8988T (cell line): ENCODE results near the gene TSPAN14.

Source experiments
- DNase-seq: peaks from one replicate; pipeline ENCODE4 v3.0.0; 2011

The TSPAN14 gene

DNA sequence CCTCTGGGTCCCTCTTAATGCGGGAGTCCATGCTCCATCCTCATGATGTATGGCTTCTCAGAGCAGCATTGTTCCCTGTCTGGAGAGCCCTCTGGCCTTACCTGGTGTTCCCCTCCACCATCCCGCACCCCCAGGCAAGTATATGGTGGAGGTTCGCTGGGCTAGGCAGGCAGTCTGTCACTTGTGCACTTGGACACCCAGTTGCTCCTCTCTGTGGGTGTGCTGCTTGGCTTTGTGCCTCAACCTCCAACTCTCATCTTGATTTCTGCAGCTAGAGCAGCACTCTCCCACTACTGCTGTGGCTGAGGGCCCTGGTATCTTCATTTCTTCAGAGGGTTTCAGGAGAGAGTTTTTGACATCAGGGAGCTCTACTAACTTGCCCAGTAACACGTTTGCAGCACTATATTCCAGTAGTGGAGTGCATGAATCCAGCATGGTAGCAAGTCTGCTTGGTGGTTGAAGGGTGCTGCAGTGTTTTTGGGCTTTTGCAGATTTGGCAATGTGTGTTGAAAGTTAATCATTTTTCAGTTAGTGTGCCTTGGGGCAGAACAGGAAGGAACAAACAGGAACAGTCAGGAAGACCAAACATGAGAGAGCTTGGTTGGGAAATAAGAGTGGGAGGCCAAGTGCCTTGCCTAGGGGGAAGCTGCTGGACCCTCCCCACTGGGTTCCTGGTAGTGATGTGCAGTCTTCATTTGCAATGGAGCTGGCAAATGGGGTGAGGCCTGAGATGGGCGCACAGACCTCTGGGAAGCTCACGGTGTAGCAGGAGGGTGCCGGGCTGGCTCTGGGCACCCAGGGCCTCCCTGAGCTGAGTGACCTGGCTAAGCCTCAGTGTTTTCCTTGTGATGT is 37.4 kb downstream of the TSPAN14 start:
- DNase-seq = no peak

DNA sequence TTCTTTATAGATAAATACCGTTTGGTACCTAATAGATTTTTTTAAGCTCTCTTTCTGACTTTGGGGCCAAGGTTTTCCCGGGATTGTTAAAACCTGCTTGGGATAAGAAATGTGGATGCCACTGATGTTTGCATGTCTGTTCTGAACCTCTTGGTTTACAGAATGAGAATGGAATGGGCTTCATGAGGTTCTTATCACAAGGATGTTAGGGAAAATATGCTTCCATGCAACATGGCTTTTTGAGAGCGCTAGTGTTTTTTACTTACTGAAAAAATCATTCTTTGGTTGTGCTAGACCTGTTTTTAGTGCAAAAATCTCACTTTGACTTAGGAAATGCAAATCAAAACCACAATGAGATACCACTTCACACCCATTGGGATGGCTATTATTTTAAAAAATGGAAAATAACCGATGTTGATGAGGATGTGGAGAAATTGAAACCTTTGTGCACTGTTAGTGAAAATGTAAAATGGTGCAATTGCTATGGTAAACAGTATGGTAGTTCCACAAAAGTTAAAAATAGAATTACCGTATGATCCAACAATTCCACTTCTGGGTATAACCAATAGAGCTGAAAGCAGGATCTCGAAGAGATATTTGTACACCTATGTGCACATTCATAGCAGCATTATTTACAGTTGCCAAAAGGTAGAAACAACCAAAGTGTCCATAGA is 38.9 kb downstream of the TSPAN14 start:
- DNase-seq = no peak

DNA sequence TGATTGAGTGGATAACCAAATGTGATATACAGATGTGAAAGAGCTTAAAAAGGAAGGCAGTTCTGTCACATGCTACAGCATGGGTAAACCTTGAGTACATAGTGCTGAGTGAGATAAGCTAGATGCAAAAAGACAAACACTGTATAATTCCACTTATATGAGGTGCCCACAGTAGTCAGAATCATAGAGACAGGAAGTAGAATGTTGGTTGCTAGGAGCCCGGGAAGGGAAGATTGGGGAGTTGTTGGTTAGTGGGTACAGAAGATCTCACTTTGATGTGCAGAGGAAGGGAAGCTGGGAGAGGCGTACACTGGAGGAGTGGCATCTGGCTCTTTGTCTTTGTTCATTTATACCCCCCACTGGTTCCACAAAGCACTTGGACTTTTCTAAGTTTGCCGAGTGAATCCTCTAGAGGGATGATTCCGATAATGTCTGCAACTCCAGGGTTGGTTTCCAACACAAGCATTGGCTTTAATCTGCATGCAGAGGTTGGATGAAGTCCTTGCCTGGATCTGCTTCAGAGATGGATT is 39.5 kb downstream of the TSPAN14 start:
- no peak for DNase-seq

DNA sequence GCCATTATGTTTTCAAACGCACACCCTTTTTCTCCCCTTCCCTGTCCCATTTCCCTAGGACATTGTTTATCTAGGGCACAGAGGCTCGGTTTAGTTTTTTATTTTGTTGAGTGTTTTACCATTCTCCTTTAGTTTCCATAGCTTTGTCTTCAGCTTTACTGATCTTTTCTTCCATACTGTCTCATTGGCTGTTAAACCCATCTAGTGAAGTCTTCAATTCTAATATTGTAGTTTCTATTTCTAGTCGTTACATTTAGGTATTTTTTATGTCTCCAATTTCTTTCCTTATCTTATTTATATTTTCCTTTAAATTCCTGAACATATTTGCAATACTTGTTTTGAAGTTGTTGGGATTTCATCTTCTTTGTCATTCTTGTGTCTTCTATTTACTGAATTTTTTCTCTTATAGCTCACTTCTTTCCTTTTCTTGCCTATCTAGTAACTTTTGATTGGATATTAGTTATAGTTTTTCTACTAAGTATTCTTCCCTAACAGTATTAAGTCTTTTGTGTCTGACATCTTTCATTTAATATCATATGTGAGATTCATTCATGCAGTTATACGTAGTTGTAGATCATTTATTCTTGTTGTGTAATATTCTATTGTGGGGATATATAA is 42.6 kb downstream of the TSPAN14 start:
- no peak for DNase-seq

DNA sequence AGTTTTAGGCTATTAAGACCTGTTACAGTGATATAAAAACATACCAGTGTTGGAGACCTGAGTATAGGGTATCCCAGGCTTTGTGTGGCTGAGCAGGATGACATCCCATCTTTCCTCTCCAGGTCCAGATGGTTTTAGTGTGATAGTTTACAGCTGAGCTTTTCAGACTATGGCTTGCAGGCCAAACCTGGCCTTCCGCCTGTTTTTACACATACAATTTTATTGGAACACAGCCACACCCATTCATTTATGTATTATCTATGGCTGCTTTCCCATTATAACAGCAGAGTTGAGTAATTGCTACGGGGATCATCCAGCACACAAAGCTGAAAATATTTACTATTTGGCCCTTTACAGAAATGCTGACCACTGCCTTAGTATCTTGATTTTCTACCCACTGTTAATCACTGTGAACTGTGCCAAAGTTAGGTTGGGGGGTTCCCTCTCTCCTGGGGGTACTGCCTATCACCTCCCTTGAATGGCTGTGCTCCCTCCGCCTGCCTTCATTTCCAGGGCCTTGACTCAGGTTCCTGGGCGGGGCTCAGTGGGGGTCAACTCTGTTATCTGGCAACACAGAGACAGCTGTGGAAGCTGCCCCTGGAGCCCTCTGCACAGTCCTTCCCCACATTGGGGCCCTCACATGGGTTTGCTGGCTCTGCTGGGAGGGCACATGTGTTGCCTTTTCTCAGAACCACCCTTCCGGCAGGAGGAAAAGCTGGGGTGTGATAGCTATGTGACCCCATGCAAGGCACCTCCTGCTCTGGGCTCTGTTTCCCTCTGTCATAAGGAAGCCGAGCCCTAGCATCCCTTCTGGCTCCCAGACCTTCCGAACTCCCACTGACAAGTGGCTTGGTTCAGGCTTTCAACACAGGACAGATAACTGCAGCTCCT is 43.3 kb downstream of the TSPAN14 start:
- no peak for DNase-seq

DNA sequence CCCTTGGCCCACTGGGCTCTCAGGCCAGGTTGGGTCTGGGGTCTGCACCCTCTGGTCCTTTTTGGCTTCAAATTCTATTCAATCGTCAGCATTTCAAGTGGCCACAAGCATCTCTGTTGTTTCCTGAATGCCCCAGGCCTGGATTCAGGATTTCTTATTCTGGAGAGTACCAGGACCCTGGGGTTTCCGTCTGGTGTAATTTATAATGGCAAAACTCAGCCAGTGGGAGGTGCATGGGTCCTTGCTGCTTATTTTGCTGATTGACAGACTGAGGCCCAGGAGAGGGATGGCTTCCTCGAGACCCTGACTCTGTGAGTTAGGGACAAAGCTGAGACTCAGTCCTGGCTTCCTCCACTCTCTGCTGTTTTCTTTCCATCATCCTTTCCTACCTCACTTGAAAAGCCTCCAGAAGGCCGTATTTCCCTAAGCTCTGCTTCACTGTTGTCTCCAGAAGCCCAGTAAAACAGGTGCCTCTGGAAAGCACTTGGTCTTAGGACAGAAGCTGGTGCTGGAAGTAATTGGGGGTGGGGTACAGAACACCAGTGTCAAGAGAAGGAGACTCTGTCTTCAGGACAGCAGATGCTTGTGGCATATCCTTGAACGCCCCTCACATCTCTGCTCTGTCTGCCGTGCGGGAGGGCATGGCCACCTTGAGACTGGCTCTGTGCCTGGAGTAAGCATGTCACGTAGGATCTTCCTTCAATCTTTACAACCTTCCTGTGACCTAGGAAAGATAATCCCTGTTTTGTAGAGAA is 44.1 kb downstream of the TSPAN14 start:
- no peak for DNase-seq

DNA sequence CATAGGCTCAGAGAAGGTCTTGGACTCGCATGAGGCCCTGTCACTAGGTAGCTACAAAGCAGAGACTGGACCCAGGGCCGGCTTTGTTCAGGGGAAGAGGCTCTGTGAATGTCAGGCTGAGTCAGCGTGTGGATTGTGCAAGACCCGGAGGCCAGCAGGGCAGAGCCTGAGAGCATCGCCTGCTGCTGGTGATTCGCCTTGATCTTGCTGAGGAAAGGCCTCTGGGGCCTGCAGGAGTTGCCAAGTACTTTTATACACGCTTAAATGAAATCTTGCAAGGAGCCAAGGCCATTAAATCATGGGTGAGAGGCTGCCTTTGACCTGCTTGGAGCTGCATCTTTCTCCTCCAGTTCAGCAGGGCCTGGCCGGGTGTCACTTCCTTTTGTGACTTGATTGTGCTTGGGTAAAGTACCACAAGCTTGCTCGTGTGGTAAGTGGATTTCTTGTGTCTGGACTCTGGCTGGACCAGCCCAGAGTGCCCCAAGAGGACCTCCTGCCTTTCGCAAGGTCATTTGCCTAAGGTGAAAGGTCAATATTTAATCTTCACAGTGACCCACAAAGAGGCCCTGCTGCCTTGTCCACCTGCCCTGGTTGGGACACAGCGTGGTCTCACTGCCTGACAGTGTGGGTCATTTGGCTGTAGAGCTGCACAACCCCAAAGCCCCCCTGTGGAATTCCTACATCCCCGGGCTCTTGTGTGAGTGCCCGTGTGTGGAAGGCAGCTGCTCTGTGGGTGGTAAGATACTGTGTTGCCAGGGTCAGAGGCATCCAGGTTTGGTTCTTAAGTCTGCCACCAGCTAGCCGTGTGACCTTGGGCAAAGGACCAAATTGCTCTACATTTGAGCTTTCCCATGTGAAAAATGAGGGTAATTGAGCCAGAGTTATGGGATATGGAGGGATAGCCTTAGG is 45.0 kb downstream of the TSPAN14 start:
- no peak for DNase-seq

DNA sequence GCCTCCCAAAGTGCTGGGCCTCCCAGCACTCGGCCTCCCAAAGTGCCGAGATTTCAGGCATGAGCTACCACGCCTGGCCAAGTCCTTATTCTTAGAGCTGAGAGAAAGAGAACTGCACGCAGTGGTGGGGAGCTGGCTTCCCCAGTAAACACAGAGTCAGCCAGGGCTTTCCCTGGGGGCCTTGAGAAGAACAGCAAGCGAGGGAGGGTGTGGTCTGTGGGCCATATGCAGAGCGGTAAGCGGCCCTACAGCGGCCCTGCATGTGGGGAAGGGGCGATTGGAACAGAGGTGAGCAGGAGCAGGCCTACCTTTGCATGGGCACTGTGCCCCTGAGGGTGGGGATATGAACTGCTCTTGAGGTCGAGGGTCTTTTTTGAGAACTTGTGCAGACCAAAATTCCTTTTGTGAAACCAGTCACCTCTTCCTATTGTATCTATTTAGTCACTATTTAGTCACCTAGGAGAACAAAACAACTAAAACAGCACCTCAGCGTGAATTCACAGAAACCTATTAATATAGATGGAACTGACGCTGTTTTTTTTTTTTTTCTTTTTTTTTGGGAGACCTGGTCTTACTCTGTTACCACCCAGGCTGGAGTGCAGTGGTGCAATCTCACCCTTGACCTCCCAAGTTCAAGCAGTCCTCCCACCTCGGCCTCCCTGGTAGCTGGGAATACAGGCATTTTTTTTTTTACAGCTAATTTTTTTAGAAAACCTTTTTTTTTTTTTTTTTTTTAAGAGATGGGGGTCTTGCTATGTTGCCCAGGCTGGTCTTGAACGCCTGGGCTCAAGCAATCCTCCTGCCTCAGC is 46.7 kb downstream of the TSPAN14 start:
- no peak for DNase-seq

DNA sequence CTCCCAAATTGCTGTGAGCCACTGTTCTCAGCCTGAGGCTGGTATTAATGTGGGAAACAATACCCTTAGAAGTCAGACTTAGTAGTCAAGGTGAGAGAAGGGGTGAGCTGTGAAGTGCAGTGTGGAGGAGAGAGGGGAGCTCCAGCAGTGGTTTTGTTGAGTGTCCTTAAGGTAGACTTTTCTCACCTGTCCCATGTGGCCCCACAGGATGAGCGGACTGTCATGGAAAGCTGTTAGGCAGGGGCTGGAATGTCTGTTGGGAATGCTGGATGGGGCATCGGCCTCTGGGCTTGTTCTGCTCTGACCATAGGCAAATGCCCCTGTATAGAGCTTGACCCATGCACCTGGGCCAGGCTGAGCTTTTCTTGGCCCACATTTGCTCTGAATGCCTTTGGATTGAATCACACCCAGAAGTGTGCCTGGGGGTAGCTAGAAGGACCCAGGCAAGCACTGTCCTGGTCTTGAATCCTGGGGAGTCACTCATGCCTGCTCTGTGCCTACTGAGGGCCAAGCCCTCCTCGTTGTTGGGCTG is 47.3 kb downstream of the TSPAN14 start:
- DNase-seq = no peak

DNA sequence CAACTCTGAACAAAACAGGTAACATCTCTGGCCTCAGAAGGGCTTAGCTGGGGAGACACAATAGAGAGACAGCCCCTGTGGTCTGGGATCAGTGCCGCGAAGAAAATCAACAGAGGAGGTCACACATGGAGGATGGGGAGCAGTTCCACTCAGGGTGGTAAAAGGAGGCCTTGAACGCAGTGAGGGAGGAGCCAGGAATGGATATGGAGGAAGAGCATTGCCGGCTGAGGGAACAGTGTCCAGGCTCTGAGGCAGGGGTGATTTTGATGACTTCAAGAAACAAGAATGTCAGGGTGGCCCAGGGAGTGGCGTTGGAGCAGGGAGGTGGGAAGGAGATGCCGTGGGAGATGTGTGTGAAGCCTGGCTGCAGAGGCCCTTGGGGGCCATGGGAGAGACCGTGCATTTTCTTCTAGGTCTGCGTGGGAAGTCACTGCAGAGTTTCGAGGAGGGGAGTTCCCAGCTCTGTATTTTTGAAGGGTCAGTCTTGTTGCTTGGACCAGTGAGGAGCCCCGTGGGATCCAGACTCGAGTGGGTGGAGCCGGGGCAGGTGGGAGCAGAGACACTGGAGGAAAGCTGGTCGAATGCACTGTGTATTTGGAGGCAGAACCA is 47.9 kb downstream of the TSPAN14 start:
- no peak for DNase-seq

DNA sequence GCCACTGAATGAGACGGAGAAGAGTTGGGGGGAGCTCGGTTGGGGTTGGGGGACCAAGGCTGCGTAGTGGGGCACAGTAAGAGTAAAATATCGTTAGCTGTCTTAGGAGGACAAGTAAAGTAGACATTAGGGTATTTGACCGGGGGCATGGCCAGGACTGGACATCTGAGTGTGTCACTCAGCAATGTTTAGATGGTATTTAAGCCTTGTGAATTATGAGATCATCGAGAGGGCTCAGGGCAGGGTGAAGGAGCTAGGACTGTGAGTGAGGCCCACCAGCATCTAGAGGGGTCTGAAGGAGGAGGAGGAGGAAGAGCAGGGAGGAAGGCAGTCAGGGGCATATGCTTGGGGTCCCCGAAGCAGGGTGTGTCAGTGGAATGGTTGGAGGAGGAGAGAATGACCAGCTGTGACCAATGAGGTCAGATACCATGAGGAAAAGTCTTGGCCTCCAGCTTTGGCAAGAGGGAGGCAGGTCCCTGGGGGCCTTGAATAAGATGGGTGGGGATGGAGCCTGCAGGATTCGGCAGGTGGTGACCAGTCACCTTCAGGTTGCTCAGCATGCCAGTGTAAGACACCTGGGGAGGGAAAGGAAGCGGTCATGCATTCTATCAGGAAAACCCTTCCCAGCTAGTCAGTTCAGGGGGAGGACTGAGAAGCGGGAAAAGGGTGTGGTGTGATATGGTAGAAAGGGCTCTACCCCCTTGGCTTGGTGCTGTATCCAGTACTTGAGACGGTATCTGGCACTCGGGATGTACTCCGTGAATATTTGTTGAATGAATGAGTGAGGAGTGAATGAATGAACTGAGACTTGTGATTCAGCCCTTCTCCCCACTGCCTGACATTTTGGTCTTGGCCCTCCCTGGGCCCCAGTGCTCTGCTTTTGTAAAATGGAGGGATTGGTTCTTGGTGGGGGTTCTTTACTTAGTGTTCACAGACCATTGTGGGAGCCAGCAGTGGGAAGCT is 48.8 kb downstream of the TSPAN14 start:
- DNase-seq = no peak

DNA sequence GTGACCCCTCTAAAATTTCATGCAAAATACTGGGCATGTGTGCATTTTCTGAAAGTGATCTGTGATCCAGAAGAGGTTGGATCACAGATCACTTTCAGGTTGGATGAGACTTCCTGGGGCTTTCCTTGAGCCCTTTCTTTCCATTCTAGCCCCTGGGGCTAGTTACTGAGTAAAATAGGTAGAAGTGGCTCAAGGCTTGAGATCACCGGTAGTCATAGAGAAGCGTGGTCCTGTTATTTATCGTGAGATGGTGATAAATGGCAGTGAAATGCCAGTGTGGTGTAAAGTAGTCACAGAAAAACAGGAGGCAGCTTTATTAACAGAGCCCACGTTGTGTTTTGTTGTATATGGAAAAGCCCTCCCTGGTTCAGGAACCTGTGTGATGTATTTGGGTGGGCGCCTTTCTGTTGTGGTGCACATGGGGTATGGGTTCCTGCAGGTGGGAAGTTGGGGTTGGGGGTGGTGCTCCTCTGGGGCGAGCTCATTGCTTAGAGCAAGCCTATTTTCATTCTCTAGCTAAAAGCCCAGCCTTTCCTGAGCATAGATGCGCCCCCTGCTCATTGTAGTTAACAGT is 49.6 kb downstream of the TSPAN14 start:
- DNase-seq = no peak

DNA sequence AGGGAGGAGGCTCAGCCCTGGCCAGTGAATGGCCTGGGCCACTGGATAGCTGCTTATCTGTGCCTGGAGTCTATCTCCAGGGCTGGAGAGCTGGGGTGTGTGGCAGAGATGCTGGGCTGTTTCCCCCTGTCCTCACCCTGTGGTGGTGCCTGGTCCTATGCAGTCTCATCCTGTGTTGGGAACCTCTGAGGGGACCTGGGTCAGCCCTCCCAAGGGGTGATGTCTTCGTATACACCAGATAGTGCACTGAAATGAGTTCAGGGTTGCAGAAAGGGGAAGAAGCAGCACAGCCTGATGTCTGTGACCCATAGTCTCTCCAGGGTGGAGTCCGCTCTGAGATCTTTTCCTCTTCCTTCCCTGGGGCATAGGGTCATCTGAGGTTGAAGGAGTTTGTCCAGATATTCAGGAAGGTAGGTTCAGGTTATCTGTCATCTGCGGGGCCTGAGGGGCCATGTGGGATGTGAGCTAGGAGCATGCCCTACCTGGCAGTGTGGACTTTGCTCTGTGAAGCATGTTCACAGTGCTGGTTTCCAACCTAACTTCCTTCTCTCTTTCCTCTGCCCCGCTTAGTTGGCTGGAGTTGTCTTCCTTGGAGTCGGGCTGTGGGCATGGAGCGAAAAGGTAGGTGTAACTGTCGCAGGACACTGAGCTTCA is 50.2 kb downstream of the TSPAN14 start:
- DNase-seq = no peak

DNA sequence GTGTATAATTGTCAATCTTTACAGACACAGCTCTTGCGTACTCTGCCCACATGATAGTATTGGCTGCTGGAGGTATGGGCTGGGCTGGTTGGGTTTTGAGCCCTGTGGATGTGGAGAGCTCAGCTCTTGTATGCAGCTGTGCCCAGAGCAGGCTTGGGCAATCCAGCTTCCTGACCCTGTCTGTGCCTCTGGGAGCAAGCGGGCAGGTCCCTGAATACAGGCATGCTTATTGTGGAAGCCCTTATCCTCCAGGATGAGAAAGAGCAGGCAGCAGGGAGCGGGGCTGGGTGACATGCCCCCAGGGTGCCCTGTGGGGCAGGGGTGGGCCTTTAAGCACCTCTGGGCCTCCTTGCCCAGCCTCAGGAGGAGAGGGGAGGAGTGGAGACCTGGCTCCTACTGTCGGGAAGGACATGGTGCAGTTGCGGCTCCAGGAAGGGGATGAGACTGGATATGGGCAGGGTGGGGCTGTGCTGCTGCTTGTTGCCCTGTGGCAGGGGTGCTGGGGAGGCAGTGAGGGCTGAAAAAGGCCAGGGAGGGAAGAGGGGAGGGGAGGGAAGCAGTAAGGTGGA is 50.9 kb downstream of the TSPAN14 start:
- no peak for DNase-seq

DNA sequence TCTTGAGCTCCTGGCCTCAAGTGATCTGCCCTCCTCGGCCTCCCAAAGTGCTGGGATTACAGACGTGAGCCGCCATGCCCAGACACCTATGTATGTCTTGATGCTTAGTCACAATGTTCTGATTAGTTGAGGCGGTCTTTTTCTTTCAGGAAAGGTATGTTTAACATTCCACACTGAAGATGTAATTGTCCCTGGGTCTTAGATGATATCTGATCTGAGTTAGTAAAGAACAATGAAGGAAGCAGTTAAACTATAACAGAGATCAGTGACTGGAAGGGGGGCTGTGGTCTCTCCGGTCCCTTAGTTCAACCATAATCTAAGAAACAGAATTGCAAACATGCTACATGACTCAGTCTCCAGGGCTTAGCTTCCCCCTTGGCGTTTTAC is 52.1 kb downstream of the TSPAN14 start:
- DNase-seq = no peak

DNA sequence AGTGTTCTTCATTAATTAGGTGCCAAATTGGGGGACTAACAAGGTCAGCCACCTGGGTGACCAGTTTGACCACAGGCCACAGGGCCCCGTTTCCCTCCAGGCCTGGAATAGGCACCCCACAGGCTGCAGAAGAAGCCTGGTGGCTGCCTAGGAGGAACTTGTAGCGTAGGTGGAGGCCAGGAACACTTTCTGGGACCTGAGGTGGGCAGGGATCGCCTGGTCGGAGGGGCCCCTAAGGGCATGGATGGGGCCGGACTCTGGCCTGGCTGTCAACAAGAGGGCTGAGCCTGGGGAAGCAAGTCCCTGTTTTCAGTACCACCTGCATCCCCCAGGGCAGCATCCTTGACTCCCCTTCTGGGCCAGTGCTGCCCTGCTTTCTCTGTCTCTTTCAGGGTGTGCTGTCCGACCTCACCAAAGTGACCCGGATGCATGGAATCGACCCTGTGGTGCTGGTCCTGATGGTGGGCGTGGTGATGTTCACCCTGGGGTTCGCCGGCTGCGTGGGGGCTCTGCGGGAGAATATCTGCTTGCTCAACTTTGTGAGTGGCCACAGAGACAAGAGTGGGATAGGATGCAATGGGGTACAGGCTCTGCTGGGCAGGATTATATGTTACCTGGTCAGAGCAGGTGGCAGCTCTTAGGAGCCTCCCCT is 52.9 kb downstream of the TSPAN14 start:
- DNase-seq = no peak
